Stimulated activated CD4-positive, alpha-beta T cell treated with anti-CD3 and anti-CD28 coated beads, Interleukin-1b, Interleukin-23, amount 100 ng/mL, for 4 hours (primary cell): Measurements from ENCODE around the gene DNASE2.
A peak's percentile ranks its signal among the peaks of the same experiment; 100 is the strongest.

Experiments used
- DNase-seq, 2 donors: peaks; one replicate each; pipeline ENCODE4 v3.0.0-alpha.2; 2020; ENCODE audit warnings: low read depth in 2 of 2

The DNASE2 gene

GRCh38 chr19:12886651-12886968 is 5.4 kb upstream of the DNASE2 start:
- no peak for DNase-seq

GRCh38 chr19:12885749-12886650 is 4.8 kb upstream of the DNASE2 start:
- no peak for DNase-seq

GRCh38 chr19:12884926-12885748 is 3.9 kb upstream of the DNASE2 start:
- DNase-seq = peak; percentile 81 to 90

GRCh38 chr19:12884627-12884925 is 3.3 kb upstream of the DNASE2 start:
- DNase-seq = no peak

GRCh38 chr19:12884202-12884601 is 3.0 kb upstream of the DNASE2 start:
- no peak for DNase-seq

GRCh38 chr19:12882589-12882988 is 1.3 kb upstream of the DNASE2 start:
- no peak for DNase-seq

GRCh38 chr19:12880551-12881171 is 588 bp downstream of the DNASE2 start:
- DNase-seq = no peak

- no peak for DNase-seq
Observed at GRCh38 chr19:12875086-12875485, 6.2 kb downstream of the DNASE2 start.

- DNase-seq = no peak
Observed at GRCh38 chr19:12873891-12874745, 7.1 kb downstream of the DNASE2 start.

GRCh38 chr19:12872941-12873890 is 8.0 kb downstream of the DNASE2 start:
- DNase-seq = peak; percentile 7 to 57

- DNase-seq = no peak
Observed at GRCh38 chr19:12872255-12872654, 9.0 kb downstream of the DNASE2 start.

- no peak for DNase-seq
Observed at GRCh38 chr19:12871681-12872080, 9.6 kb downstream of the DNASE2 start.

- no peak for DNase-seq
Observed at GRCh38 chr19:12868540-12869112, 12.6 kb downstream of the DNASE2 start.

GRCh38 chr19:12867120-12868099 is 13.8 kb downstream of the DNASE2 start:
- DNase-seq = peak; percentile 32 to 62

GRCh38 chr19:12866416-12867119 is 14.7 kb downstream of the DNASE2 start:
- DNase-seq = no peak

- DNase-seq = no peak
Observed at GRCh38 chr19:12865746-12866415, 15.4 kb downstream of the DNASE2 start.
